CD4-positive, alpha-beta memory T cell (primary cell): ENCODE measurements around the gene CRISPLD2. TPM values are rescaled to one million over a fixed set of nuclear protein-coding genes. Genes with fewer than 3 reads are reported as not detected.

Experiments
- CTCF ChIA-PET: fragments of 350-600 bp; sonication (Branson Sonifier 250); formaldehyde crosslinking; loops from one replicate; lab custom pipeline; 2021; ENCODE audit warnings: inconsistent platforms; ENCODE audit not compliant: partially characterized antibody; lab: Charles Lee
- POLR2A ChIA-PET: fragments of 350-600 bp; sonication (Branson Sonifier 250); formaldehyde crosslinking; loops from one replicate; lab custom pipeline; 2021; ENCODE audit not compliant: partially characterized antibody; lab: Charles Lee
- DNase-seq, 5 donors: peaks; one replicate each; pipeline versions ENCODE4 v3.0.0 to v3.0.0-alpha.2; 2020 to 2022; ENCODE audit warnings: mixed read lengths in 1 of 5
- H3K27ac ChIP-seq: one replicate; pipeline ENCODE4 v1.7.0; 2013; ENCODE audit warnings: low read depth, low read length
- H3K27me3 ChIP-seq: 2 replicates; pipeline ENCODE4 v1.7.0; 2013; ENCODE audit warnings: mild to moderate bottlenecking, low read length, moderate library complexity; ENCODE audit not compliant: insufficient read depth
- H3K36me3 ChIP-seq: 2 replicates; pipeline ENCODE4 v1.7.0; 2013; ENCODE audit warnings: mild to moderate bottlenecking, low read length, moderate library complexity; ENCODE audit not compliant: insufficient read depth
- H3K4me1 ChIP-seq: 2 replicates; pipeline ENCODE4 v1.7.0; 2013; ENCODE audit warnings: mild to moderate bottlenecking, low read length, moderate library complexity; ENCODE audit not compliant: insufficient read depth
- H3K4me3 ChIP-seq, 2 donors: one replicate each; pipeline ENCODE4 v1.7.0; 2013; ENCODE audit warnings: low read length in 2 of 2, mild to moderate bottlenecking in 1 of 2
- H3K9me3 ChIP-seq, 2 donors: one replicate each; pipeline ENCODE4 v1.7.0; 2013; ENCODE audit warnings: low read length in 2 of 2, control low read depth in 1 of 2; ENCODE audit not compliant: control insufficient read depth in 1 of 2
- H3K27ac Mint-ChIP-seq, 7 donors: one replicate each; pipeline ENCODE4 v1.8.0; 2020 to 2021; ENCODE audit warnings: mixed read lengths in 7 of 7, mild to moderate bottlenecking in 6 of 7, inconsistent platforms in 3 of 7, moderate library complexity in 3 of 7
- H3K27me3 Mint-ChIP-seq, 2 donors: one replicate each; pipeline ENCODE4 v1.8.0; 2020 to 2021; ENCODE audit warnings: mixed read lengths in 2 of 2
- H3K36me3 Mint-ChIP-seq, 2 donors: one replicate each; pipeline ENCODE4 v1.8.0; 2020 to 2021; ENCODE audit warnings: mixed read lengths in 2 of 2, inconsistent platforms in 1 of 2, mild to moderate bottlenecking in 1 of 2
- H3K4me1 Mint-ChIP-seq, 4 donors: one replicate each; pipeline ENCODE4 v1.8.0; 2020 to 2021; ENCODE audit warnings: mixed read lengths in 4 of 4, mild to moderate bottlenecking in 1 of 4
- H3K4me3 Mint-ChIP-seq, 8 donors: one replicate each; pipeline ENCODE4 v1.8.0; 2020 to 2021; ENCODE audit warnings: mixed read lengths in 8 of 8, mild to moderate bottlenecking in 7 of 8, moderate library complexity in 6 of 8, inconsistent platforms in 3 of 8
- H3K9me3 Mint-ChIP-seq, 8 donors: one replicate each; pipeline ENCODE4 v1.8.0; 2020 to 2021; ENCODE audit warnings: mixed read lengths in 8 of 8, mild to moderate bottlenecking in 5 of 8, inconsistent platforms in 3 of 8, moderate library complexity in 1 of 8
- intact Hi-C: fragments of 100-400 bp; cut with micrococcal nuclease; formaldehyde crosslinking; loops from one replicate; pipeline ENCODE4 v1.15.1; 2023
- polyA plus RNA-seq, 2 donors: library from polyadenylated mRNA; unstranded; fragments of 300-500 nt; fragmentation: Illumina TruSeq; gene quantifications; one replicate each; pipeline ENCODE4 v1.2.3, GENCODE V29; 2021
- total RNA-seq, 2 experiments: library from RNA; stranded (reverse); gene quantifications; one replicate each; pipeline ENCODE4 v1.2.3, GENCODE V29; 2021

Gene CRISPLD2
- total and polyA plus RNA-seq, 4 experiments from 2014 or later, result 0.32 to 2.5 (median 0.95) TPM

DNA sequence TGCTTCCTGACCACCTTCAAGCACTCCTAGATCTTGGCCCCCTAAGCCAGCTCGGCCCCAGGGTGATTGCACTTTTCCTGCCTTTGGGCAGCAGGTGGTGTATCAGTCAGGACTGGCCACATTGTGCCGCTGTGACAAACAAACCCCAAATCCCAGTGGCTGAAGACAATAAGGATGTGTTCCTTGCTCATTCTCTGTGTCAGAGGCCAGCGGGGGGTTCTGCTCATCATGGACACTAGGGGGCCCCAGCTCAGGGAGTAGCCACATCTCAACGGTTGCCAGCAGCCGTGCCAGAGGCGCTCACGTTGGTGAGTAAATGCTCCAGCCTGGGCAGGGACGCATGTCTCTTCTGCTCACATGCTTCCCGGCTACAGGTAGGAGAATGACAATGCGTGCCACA, 131.1 kb downstream of the CRISPLD2 start:
- H3K4me3 Mint-ChIP-seq, result no peak overlapping the region
- CTCF ChIA-PET, result interaction anchor here (1.1 to 7.2 kb wide), 8 partner anchors 9 to 203 kb away, joined by 3 to 289 read pairs (median 6); no protein-coding TSS in a partner anchor

DNA sequence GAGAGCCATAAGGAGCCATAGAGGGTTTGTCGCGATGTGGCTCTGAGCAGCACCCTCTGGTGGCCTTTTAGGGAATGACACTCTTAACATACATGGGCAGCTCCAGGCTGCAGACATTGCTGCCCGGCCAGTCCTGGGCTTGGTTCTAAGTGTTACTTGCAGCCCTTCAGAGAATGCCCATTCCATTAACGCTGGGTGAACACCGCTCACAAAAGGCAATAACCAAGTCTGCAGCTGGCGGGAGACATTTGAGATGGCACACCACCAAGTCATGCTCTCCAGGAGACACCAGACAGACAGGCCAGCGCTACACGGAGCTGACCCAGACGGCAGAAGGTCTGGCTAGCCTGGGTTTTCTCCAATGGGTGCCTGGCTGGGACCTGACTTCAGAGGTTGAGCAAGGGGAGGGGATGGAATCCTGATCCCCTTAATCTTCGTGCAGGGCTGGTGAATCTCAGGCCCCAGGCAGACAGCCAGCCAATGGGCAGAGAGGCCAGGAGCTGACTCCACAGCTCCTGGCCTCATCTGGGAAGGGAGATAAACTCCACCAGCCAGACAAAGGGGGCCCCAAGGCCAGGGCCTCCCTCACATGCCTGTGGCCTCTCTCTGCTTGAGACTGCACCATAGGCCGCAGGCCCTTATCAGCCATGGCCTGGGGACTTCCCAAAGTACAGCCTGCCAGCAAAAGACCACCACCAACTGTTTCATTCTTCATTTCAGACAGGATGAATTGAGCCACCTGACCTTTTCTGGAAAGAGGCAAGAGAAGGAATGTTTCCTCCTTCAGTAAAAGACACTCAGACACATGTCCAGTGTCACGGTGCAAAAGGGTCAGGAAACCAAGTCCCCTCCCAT, 132.8 kb downstream of the CRISPLD2 start:
- CTCF ChIA-PET, result interaction anchor here (0.6 to 7.2 kb wide), 31 partner anchors 9 to 442 kb away, joined by 3 to 289 read pairs (median 4); no protein-coding TSS in a partner anchor

More for the DNA sequence above, 131.1 kb downstream of the CRISPLD2 start:
- H3K9me3 Mint-ChIP-seq, result no peaks in the 10 kb centered on the region
- POLR2A ChIA-PET, result interaction anchor here (5.2 kb wide), 1 partner anchor 197 kb away, joined by 45 read pairs; no protein-coding TSS in a partner anchor
- Histone ChIP-seq H3K27me3 (no peaks in the 10 kb centered on the region), H3K36me3 (no peaks in the 10 kb centered on the region), H3K9me3 (no peaks in the 10 kb centered on the region), H3K27ac (no peak overlapping the region), H3K4me3 (no peak overlapping the region), H3K4me1 (peaks cover 13% of the 10 kb centered on the region)
- H3K36me3 Mint-ChIP-seq, result no peaks in the 10 kb centered on the region
- intact Hi-C loops, result no loop called here
- peaks cover 0 to 6% of the 10 kb centered on the region in 2 donors for H3K27me3 Mint-ChIP-seq
- H3K27ac Mint-ChIP-seq, result peak overlapping the region in 2 of 7 donors; percentile 4 to 64
- H3K4me1 Mint-ChIP-seq, result peaks cover 0 to 6% (median 5%) of the 10 kb centered on the region in 4 donors
- DNase-seq, result peak in 3 of 5 donors; percentile 10 to 15 (median 15)

GRCh38 chr16:84953190-84953746, 133.5 kb downstream of the CRISPLD2 start:
- Mint-ChIP-seq H3K27me3 (peaks cover 0 to 6% of the 10 kb centered on the region in 2 donors), H3K4me3 (no peak overlapping the region), H3K36me3 (no peaks in the 10 kb centered on the region), H3K4me1 (peaks cover 0 to 6% (median 5%) of the 10 kb centered on the region in 4 donors), H3K27ac (no peak overlapping the region), H3K9me3 (peaks cover 0 to 2% (median 0%) of the 10 kb centered on the region in 8 donors)
- DNase-seq, result no peak
- Histone ChIP-seq H3K4me1 (peaks cover 13% of the 10 kb centered on the region), H3K9me3 (no peaks in the 10 kb centered on the region), H3K4me3 (no peak overlapping the region), H3K27me3 (no peaks in the 10 kb centered on the region), H3K27ac (no peak overlapping the region), H3K36me3 (no peaks in the 10 kb centered on the region)
- CTCF ChIA-PET, result interaction anchor here (1.5 to 7.2 kb wide), 14 partner anchors 10 to 447 kb away, joined by 3 to 289 read pairs (median 11); no protein-coding TSS in a partner anchor
- intact Hi-C loops, result no loop called here
- POLR2A ChIA-PET, result interaction anchor here (1.9 to 5.2 kb wide), 2 partner anchors 194 to 200 kb away, joined by 9 to 45 read pairs; no protein-coding TSS in a partner anchor

More for the DNA sequence above, 132.8 kb downstream of the CRISPLD2 start:
- Histone ChIP-seq H3K27ac (no peak overlapping the region), H3K4me3 (no peak overlapping the region), H3K9me3 (no peaks in the 10 kb centered on the region), H3K36me3 (no peaks in the 10 kb centered on the region), H3K4me1 (peaks cover 13% of the 10 kb centered on the region), H3K27me3 (no peaks in the 10 kb centered on the region)
- peak; percentile 69 to 76 (median 73) for DNase-seq
- H3K36me3 Mint-ChIP-seq, result no peaks in the 10 kb centered on the region
- peaks cover 0 to 2% (median 0%) of the 10 kb centered on the region in 8 donors for H3K9me3 Mint-ChIP-seq
- H3K27ac Mint-ChIP-seq, result peak overlapping the region in 4 of 7 donors; percentile 25 to 77 (median 58)
- intact Hi-C loops, result loop anchor here (1.0 kb wide), 3 partner anchors 27 to 214 kb away; no protein-coding TSS in a partner anchor
- no peak overlapping the region for H3K4me3 Mint-ChIP-seq
- peaks cover 0 to 6% (median 5%) of the 10 kb centered on the region in 4 donors for H3K4me1 Mint-ChIP-seq
- POLR2A ChIA-PET, result interaction anchor here (0.6 to 5.2 kb wide), 3 partner anchors 194 to 199 kb away, joined by 4 to 45 read pairs (median 9); no protein-coding TSS in a partner anchor
- peaks cover 0 to 6% of the 10 kb centered on the region in 2 donors for H3K27me3 Mint-ChIP-seq

DNA sequence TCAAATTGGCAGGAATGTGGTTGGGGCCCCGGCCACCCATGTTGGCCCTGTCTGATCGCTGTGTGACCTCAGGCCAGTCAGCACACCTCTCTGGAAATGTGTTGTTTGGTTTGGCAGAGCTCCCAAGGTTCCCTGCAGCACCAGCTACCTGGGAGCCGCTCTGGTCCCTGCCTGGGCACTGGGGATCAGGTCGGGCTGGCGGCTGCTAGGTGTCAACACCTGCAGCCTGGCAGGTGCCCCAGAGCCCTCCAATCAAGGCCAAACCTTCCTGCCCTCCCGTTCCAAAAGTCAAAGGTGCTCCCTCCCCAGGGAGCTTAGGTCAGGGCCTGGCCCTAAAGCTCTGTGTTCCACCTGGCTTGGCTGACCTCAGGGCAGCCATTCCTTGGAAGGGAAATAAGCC, 135.6 kb downstream of the CRISPLD2 start:
- H3K4me3 ChIP-seq, result no peak overlapping the region
- no peaks in the 10 kb centered on the region for H3K27me3 ChIP-seq
- H3K27ac Mint-ChIP-seq, result no peak overlapping the region
- POLR2A ChIA-PET, result interaction anchor here (0.9 kb wide), 1 partner anchor 201 kb away, joined by 3 read pairs; no protein-coding TSS in a partner anchor
- peaks cover 0 to 2% (median 0%) of the 10 kb centered on the region in 8 donors for H3K9me3 Mint-ChIP-seq
- H3K27me3 Mint-ChIP-seq, result peaks cover 0 to 7% of the 10 kb centered on the region in 2 donors
- no peak for DNase-seq
- CTCF ChIA-PET, result interaction anchor here (1.0 to 7.2 kb wide), 6 partner anchors 8 to 229 kb away, joined by 3 to 289 read pairs (median 20); no protein-coding TSS in a partner anchor
- no peak overlapping the region for H3K4me3 Mint-ChIP-seq
- no peak overlapping the region for H3K27ac ChIP-seq
- intact Hi-C loops, result no loop called here
- H3K4me1 Mint-ChIP-seq, result peaks cover 0 to 6% (median 4%) of the 10 kb centered on the region in 4 donors
- no peaks in the 10 kb centered on the region for H3K36me3 ChIP-seq
- no peaks in the 10 kb centered on the region for H3K36me3 Mint-ChIP-seq
- no peaks in the 10 kb centered on the region for H3K9me3 ChIP-seq
- H3K4me1 ChIP-seq, result peaks cover 4% of the 10 kb centered on the region

DNA sequence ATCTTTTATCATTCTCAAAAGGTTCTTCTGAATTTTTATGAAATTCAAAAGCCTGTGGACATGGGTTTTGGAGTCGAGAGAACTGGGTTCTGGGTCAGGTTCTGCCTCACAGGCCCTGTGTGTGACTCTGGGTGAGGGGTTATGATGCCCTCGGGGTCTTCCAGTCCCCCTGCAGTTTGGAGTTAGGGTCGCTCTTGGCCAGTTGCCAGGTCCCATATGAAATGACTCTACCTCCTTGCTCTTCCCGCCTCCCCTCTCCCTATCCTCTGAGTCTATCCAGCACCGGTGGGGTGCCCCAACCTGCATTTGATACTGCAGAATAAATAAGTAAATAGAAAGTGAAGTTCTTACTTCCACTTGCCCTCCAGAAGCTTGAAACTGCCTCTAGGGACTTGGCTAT, 137.4 kb downstream of the CRISPLD2 start:
- ChIA-PET CTCF (interaction anchor here (1.2 to 1.5 kb wide), 2 partner anchors 14 to 32 kb away, joined by 3 to 5 read pairs; no protein-coding TSS in a partner anchor), POLR2A (no interaction called here)
- Mint-ChIP-seq H3K4me1 (peaks cover 0 to 3% (median 2%) of the 10 kb centered on the region in 4 donors), H3K4me3 (no peak overlapping the region), H3K27ac (no peak overlapping the region), H3K9me3 (peaks cover 0 to 2% (median 0%) of the 10 kb centered on the region in 8 donors), H3K36me3 (no peaks in the 10 kb centered on the region), H3K27me3 (peaks cover 0 to 5% of the 10 kb centered on the region in 2 donors)
- no peak overlapping the region for H3K27ac ChIP-seq
- H3K9me3 ChIP-seq, result no peaks in the 10 kb centered on the region
- H3K4me1 ChIP-seq, result peaks cover under 1% of the 10 kb centered on the region
- H3K27me3 ChIP-seq, result no peaks in the 10 kb centered on the region
- intact Hi-C loops, result no loop called here
- DNase-seq, result no peak
- H3K36me3 ChIP-seq, result no peaks in the 10 kb centered on the region
- H3K4me3 ChIP-seq, result no peak overlapping the region

- Histone ChIP-seq H3K36me3 (no peaks in the 10 kb centered on the region), H3K4me3 (no peak overlapping the region), H3K27ac (no peak overlapping the region), H3K4me1 (no peaks in the 10 kb centered on the region), H3K27me3 (no peaks in the 10 kb centered on the region), H3K9me3 (no peaks in the 10 kb centered on the region)
- H3K27me3 Mint-ChIP-seq, result peaks cover 0 to 3% of the 10 kb centered on the region in 2 donors
- H3K36me3 Mint-ChIP-seq, result no peaks in the 10 kb centered on the region
- no peak overlapping the region for H3K27ac Mint-ChIP-seq
- no peak overlapping the region for H3K4me3 Mint-ChIP-seq
- POLR2A ChIA-PET, result no interaction called here
- intact Hi-C loops, result no loop called here
- H3K4me1 Mint-ChIP-seq, result no peaks in the 10 kb centered on the region
- CTCF ChIA-PET, result interaction anchor here (1.2 to 1.5 kb wide), 2 partner anchors 14 to 33 kb away, joined by 3 to 5 read pairs; no protein-coding TSS in a partner anchor
- no peak for DNase-seq
- H3K9me3 Mint-ChIP-seq, result peaks cover 0 to 2% (median 0%) of the 10 kb centered on the region in 8 donors
These were observed 138.0 kb downstream of the CRISPLD2 start for GRCh38 chr16:84957792-84958191.
